ENCODE data around the gene VAMP2. TPM values are rescaled to one million over a fixed set of nuclear protein-coding genes. Genes with fewer than 3 reads are reported as not detected.
A peak's percentile ranks its signal among the peaks of the same experiment; 100 is the strongest.

The VAMP2 gene
- total and polyA plus RNA-seq, 9 of the 15 experiments (the other 6 are each of a cell fraction or from before 2014, with no cell fraction given), result 2.3 to 31.8 (median 6.0) TPM

GRCh38 chr17:8176998-8177731, 14.4 kb upstream of the VAMP2 start (continued):
- TF ChIP-seq HDAC3 (IDR thresholded peaks at IDR 0.05; ENCODE audit: borderline replicate concordance, partially characterized antibody) (no peak), NFE2 (IDR thresholded peaks at IDR 0.05; ENCODE audit: low read depth) (peak; percentile 71), HMGN3 (IDR thresholded peaks at IDR 0.05; ENCODE audit: borderline replicate concordance, extremely low read depth, insufficient read length, low read depth, low read length) (no peak), NR2C1 (IDR thresholded peaks at IDR 0.05) (peak; percentile 23; the same call in 1 of the 2 replicates), NR2C1 (tag; IDR thresholded peaks at IDR 0.05) (peak; percentile 60), SMAD4 (CRISPR knock-in tag; conservative IDR thresholded peaks at IDR 0.05) (no peak), MYNN (IDR thresholded peaks at IDR 0.05) (no peak), MYNN (CRISPR knock-in tag; IDR thresholded peaks at IDR 0.05) (no peak), MAFK (IDR thresholded peaks at IDR 0.05; ENCODE audit: low read length) (peak; percentile 5; the same call in 1 of the 2 replicates), RCOR1 (IDR thresholded peaks at IDR 0.05; ENCODE audit: borderline replicate concordance in 1 of 2, low read depth in 2 of 2, low read length in 2 of 2) (peak in 1 of 2 experiments; percentile 45; a peak in 1 of 4 replicates), ILK (tag; IDR thresholded peaks at IDR 0.05; ENCODE audit: borderline replicate concordance, low read depth) (no peak), HDAC6 (IDR thresholded peaks at IDR 0.05; ENCODE audit: low read depth, low read length) (no peak), KLF16 (IDR thresholded peaks at IDR 0.05) (no peak), ZFX (CRISPR knock-in tag; IDR thresholded peaks at IDR 0.05) (peak; percentile 35; the same call in 1 of the 2 replicates), HES1 (IDR thresholded peaks at IDR 0.05; ENCODE audit: low read depth) (no peak), ZNF445 (CRISPR knock-in tag; IDR thresholded peaks at IDR 0.05; ENCODE audit: low read depth) (no peak), ESRRA (IDR thresholded peaks at IDR 0.05; ENCODE audit: borderline replicate concordance, low read depth) (peak; percentile 42; the same call in 1 of the 2 replicates), HDAC8 (tag; IDR thresholded peaks at IDR 0.05) (no peak), ZNF444 (CRISPR knock-in tag; IDR thresholded peaks at IDR 0.05) (no peak), L3MBTL2 (IDR thresholded peaks at IDR 0.05) (no peak), NR2C2 (CRISPR knock-in tag; IDR thresholded peaks at IDR 0.05) (no peak), NR2C2 (tag; IDR thresholded peaks at IDR 0.05) (peak; percentile 82), MAFG (tag; conservative IDR thresholded peaks at IDR 0.05) (peak; percentile 74; the same call in 1 of the 2 replicates), ZBTB33 (CRISPR knock-in tag; IDR thresholded peaks at IDR 0.05) (peak; percentile 29; the same call in 1 of the 2 replicates), ZNF766 (CRISPR knock-in tag; conservative IDR thresholded peaks at IDR 0.05) (0 out of 2 replicates have a peak, but pooled peaks have one; percentile 35)
